Medulla oblongata (tissue), 1 donor: ENCODE data around the gene TMEM38A.
A peak's percentile ranks its signal among the peaks of the same experiment; 100 is the strongest.
"Not testable (repeated sequence)": the region's sequence is repeated elsewhere in the genome, so short reads cannot be mapped to it uniquely, and the experiment has no call there.

Source experiments
- DNase-seq: peaks from one replicate; pipeline ENCODE4 v3.0.0-alpha.2; 2015; ENCODE audit errors: extremely low spot score

Gene TMEM38A

DNA sequence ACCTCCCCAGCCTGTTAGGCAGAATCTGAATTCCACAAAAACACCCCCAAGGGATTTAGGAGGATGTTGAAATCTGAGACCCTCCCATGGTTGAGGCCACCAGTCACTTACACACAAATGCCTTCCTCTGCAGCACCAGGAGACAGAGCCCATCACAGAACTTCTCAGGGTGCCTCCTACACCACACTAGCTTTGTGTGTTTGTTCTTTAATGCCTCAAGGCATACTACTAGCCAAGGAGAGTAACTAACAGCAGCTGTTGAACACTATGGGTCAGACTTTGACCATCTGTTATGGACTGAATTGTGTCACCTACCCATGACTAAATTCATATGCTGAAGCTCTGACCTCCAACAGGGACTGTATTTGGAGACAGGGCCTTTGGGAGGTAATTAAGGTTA, 23.4 kb upstream of the TMEM38A start:
- no peak for DNase-seq

DNA sequence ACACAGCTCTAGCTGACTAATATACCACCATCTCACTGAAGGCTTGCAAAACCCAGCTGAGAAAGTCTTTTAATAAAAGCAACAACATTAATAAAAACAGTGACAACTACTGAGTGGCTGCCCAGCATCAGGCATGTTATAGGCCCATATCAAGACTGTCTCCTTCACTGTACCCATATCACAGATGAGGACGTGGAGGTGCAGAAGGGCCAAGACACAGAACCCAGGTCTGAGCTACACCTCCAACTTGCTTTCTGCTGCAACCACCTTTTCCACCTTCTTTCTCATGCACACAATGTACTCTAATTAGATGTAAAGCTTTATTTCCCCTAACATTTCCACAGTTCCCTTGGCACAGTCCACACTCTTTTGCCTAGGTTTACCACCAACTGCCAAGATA, 22.3 kb upstream of the TMEM38A start:
- no peak for DNase-seq

DNA sequence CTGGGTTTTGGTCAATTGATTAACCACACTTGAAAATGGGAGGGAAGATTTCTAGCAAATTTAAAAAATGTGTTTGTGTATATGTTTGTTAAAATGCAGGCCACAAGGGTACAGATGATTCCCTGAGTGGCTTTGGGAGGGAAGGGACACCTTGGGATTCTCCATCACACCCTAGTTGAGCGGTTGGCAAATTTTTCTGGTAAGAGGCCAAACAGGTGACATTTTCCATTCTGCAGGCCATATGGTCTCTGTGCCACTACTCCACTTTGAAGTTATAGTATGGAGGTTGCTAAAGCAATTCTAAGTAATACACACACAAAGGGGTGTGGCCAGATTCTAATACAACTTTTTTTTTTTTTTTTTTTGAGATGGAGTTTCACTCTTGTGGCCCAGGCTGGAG, 20.0 kb upstream of the TMEM38A start:
- DNase-seq, result no peak

DNA sequence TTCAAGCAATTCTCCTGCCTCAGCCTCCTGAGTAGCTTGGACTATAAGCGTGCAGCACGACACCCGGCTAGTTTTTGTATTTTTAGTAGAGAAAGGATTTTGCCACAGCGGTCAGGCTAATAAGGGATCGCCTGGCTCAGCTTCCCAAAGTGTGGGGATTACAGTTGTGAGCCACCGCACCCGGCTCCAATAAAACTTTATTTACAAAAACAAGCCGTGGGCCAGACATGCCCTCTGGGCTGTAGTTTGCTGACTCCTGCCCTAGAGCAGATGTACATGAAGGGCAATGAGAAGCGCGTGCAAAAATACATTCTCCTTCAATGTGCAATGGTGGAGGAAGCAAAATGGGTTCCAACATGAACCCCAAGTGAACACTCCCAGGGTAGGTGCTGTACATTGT, 19.2 kb upstream of the TMEM38A start:
- no peak for DNase-seq

DNA sequence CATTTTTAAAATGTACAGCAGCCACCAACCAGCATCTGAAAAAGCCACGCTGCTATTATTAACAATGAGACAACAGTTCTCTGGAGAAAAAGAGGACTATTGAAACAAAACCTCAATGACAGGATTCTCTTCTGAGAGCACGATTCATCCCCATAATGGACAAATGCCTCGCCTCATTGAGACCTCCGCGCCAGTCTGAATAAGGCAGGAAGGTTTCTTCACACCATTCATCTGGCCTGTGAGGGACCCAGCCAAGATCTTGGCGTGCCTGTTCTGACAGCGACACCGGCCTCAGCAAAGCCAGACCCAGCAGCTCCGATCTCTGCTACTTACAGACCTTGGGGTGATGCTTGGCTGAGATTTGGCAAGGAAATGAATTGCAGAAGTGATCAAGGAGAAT, 15.8 kb upstream of the TMEM38A start:
- DNase-seq, result peak; percentile 93

DNA sequence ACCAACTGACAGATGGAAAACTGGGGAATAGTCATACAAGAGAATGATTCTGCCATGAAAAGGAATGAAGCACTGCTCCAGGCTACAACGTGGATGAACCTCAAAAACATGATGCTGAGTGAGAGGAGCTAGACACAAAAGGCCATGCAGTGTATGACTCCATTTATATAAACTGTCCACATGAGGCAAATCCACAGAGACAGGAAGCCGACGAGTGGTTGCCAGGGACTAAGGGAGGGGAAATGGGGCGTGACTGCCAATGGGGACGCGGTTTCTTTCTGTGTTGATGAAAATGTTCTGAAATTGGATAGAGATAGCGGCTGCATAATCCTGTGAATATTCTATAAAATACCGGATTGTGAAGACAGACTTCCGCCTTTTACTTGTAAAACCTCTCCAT, 11.2 kb upstream of the TMEM38A start:
- DNase-seq, result no peak

DNA sequence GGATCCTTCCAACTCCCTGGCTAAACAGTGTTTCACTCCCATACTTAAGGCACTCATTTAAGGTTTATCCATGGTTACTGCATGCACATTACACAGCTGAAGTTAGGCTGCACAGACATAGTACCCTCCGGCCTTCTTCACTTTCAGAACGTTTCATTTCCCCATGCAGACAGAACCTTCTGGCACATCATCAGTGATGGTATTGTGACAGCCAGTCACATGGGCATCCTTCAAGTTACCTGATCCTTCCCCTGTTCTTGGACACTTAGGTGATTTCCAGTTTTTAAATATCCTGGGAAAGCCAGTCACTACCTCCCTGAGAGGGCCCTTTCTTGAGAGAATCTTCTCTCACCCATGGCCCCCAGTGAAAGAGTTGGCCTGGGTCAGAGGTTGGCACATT, 10.1 kb upstream of the TMEM38A start:
- DNase-seq, result no peak

DNA sequence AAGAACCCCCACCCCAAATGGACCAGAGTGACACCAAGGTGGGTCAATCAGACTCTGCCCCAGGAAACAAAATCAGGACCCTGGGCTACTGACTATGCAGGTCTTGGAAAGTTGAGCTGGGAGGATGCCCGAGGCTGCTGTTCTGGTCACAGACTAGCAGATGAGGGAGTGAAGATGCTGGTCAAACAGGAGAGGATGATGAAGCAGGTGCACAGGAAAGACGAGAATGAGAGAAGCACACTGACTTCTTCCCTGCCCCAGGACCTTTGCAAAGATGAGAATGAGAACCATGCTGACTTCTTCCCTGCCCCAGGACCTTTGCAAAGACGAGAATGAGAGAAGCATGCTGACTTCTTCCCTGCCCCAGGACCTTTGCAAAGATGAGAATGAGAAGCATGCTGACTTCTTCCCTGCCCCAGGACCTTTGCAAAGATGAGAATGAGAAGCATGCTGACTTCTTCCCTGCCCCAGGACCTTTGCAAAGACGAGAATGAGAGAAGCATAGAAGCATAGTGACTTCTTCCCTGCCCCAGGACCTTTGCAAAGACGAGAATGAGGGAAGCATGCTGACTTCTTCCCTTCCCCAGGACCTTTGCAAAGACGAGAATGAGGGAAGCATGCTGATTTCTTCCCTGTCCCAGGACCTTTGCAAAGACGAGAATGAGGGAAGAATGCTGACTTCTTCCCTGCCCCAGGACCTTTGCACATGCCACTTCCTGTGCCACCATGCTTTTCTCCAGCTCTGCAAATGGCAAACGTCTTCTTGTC, 9.3 kb upstream of the TMEM38A start:
- DNase-seq, result not testable (repeated sequence)

DNA sequence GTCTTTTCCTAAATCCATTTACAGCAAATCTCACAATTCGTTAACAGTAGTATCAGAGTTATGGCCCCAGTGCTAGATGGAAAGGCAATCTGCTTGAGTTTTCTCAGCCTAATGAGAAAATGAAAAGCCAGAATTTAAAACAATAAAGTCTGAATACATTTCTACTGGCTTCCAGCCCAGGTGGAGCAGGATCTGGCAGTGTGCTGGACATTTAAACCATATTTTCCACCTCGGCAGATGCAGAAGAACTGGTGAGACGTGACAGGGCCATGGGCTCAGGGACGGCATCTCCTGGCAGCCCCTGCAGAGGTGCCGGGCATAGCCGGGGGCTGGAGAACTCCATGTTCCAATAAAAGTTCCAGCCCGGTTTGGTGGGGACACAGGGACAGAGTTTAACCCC, 8.1 kb upstream of the TMEM38A start:
- no peak for DNase-seq

DNA sequence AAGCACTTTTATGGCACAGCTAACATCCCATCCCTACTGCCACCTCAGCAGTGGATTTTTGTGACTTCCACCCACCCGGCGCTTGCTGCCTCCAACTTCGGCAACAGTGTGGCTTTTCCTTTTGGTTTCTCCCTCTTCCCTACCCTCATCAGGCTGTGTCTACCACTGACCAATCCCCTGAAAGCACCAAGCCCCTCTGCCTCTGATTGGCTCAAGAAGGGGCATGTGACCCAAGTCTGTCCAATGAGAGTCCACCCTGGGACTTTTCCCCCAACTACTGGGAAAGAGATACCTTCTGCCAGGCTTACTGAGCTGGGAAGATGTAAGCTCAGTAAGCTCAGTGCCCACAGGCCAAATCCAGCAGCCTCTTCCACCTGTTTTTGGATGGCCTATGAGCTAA, 6.8 kb upstream of the TMEM38A start:
- no peak for DNase-seq

DNA sequence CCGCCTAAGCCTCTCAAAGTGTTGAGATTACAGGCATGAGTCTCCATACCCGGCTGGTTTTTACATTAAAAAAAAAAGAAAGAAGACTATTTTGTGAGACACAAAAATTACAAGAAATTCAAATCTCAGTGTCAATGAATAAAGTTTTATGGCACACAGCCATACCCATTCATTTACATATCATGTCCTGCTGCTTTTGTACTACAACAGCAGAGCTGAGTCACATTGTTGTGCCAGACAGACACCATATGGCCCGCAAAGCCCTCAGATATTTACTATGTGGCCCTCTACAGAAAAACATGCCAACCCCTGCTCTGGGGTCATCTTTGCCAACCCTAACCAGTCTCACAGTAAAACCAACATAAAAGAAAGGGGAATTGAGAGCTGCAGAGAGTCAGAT, 6.3 kb upstream of the TMEM38A start:
- DNase-seq, result no peak

DNA sequence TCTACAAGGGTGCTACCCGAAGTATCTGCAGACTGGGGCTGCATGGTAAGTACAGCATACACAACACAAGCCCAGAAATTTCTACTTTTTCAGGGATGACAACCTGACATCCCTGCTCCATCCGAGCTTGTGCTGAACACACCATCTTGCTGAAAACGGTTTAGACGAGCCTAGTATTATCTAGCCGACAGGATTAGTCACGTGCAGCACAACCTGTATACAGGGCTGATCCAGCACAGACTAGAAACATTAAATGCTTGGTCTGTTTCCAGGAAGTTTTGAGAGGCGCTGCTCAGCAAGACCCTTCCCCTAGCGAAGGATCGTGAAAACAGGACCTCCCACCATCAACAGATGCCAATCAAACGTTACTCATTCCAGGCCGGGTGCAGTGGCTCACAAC, 5.2 kb upstream of the TMEM38A start:
- DNase-seq, result no peak

DNA sequence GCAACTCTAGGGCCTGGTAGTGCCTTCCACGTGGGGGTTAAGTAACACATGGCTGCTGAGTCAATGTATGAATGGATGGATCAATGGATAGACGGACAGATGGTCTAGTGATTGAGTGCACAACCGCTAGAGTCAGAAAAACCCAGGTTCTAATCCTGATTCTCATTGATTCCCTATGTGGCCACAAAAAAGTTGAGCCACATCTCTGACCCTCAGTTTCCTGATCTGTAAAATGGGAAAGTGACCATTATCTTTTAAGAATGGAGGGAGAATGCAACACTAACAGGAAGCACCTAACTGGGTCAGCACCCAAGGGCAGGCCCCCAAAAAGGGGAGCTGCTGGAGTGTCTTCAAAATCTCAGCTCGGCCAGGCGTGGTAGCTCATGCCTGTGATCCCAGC, 3.6 kb upstream of the TMEM38A start:
- DNase-seq, result no peak

DNA sequence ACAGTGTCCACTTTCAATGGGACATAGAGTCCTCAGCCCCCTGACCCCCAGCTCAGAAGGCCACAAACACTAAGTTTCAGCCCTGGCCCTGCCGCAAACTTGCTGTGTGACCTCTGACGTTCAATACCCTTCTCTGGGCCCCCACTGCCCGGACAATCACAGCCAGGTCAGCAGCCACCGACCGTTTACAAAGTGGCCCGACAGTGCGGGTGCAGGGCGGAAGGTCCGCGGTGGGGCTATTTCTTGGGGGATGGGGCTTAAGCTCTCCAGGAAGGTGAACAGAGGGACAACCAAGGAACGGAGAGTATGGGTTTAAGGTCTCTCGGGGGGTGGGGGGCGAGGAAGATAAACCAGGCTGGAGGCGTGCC, 1.5 kb upstream of the TMEM38A start:
- no peak for DNase-seq

DNA sequence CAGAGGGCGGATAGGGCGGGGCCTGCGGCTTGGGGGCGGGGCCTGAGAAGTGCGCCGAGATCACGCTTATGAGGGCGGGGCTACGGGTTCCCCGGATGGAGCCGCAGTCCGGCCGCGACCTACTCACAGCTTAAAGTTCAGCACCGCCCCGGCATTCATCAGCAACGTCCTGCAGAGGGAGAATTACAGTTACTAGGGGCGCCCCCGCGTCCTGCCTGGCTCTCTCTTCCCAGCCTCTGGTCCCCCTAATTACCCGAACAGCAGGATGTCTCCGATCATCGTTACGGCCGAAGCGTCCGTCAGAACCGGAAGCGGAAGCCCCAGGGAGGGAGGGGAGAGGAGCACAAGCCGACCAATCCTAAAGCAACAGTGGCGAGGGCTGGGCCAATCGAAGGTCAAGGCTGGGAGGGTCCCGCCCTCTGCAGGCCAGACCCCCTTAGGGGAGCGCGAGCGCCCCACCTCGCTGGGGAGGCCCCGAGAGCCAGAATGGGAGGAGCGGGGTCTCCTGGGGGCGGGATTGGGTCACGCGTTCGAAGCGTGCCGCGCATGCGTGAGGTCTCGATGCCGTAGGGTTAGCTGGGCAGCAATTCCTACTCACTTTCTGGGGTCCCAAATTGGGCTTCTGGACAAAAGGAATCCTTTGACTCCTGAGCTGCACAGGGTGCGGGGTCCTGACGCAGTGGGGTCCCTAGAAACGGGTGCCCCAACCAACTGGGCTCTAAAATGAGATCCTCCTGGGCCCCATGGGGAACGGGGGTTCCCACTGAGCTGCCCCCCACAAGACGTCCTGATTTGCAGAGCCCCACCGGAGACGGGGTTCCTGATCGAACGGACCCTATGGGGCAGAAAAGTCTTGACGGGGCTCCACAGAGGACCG, 869 bp upstream of the TMEM38A start, which contains the start of gene SMIM7:
Gene SMIM7 (minus strand): TSS at position 313 of the 877 bp plus-strand sequence. CDS start 34 bp downstream, at position 279.
- peak; percentile 99 for DNase-seq

DNA sequence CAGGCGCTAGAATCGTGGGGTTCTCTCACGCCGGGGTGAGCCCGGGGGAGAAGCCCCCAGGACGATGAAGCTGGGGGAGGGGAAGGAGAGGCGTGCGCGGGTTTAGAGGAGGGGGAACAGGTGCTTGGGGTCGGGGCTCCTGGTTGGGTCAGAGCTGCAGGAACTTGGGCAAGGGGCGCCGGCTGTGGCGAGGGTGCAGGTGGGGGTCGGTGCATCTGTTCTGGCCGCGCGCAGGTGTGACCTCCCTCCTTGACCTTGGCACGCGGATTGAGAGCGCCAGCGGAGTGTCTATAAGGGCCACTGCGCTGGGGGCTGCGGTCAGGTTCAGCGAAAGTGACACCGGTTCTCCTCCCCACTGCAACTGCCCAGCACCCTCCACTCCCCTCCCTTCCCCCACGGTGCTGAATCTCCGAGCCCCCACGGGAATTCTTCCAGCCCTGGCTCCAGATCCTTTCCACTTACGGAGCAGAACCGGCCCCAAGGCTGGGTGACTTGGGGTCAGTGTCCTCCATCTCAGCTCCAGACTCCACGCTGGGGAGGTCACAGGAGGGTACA, 618 bp downstream of the TMEM38A start:
- DNase-seq, result peak; percentile 27

DNA sequence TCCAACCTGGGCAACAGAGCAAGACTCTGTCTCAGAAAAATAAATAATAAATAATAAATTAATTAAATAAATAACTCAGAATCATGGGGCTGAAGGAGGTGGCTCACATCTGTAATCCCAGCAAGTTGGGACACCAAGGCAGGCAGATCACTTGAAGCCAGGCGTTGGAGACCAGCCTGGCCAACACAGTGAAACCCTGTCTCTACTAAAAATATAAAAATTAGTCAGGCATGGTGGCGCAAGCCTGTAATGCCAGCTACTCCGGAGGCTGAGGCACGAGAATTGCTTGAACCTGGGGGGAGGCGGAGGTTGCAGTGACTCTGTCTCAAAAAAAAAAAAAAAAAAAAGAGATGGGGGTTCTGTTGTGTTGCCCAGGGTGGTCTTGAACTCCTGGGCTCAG, 7.2 kb downstream of the TMEM38A start:
- DNase-seq, result no peak

DNA sequence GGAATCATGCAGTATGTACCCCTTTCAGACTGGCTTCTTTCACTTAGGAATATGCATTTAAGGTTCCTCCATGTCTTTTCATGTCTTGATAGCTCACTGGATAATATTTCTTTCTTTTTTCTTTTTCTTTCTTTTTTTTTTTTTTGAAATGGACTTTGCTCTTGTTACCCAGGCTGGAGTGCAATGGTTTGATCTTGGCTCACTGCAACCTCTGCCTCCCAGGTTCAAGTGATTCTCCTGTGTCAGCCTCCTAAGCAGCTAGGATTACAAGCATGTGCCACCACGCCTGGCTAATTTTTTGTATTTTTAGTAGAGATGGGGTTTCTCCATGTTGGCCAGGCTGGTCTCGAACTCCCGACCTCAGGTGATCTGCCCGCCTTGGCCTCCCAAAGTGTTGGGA, 7.8 kb downstream of the TMEM38A start:
- not testable (repeated sequence) for DNase-seq

DNA sequence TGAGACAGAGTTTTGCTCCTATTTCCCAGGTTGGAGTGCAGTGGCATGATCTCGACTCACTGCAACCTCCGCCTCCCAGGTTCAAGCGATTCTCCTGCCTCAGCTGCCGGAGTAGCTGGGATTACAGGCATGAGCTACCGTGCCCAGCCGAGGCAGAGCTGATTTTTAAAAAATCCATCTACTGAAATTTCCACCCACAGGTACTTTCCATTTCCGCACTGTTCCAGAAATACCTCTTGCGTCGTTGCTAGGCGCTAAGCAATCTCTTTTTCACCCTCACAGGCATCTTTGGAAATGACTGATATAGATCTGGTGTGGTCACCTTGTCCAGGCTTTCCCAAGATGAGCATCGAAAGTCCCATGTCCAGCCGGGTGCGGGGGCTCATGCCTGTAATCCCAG, 9.4 kb downstream of the TMEM38A start:
- no peak for DNase-seq

DNA sequence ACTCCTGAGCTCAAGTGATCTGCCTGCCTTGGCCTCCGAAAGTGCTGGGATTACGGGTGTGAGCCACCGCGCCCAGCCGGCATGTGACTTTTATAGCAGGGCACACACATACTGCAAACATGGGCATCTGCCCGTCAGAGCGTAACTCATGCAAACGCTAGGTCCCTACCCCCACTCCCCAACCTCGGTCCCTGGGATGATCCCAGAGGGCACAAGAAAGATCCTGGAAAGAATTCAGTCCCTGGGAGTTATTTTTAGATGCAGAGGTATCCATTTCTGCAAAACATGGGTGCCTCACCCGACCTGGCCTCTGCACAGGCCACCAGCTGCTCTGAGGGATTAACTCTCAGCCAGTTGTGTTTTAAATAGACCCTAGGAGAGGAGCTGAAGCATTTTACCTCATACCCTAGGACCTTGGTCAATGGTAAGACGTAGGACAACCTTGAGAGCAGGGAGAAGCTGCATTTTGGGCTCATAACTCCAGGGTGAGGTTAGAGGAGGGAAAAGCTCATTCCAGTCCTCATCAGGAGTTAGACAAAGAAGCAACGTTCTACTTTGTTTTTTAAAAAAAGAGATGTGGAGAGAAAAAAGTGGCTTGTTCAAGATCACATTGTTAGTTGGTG, 10.8 kb downstream of the TMEM38A start:
- DNase-seq, result no peak

DNA sequence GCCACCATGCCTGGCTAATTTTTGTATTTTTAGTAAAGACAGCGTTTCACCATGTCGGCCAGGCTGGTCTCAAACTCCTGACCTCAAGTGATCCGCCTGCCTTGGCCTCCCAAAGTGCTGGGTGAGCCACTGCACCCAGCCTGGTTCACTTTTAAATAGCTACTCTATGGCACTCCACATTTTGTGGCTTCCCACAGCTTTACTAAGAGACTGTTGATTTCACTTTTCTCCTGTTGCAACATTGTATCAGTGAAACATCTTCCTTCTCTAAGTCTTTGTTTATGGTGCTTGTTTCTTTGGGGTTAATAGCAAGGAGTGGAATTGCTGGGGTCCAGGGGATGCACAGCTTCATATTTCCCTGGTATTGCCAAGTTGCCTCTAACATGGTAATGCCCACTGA, 12.3 kb downstream of the TMEM38A start:
- no peak for DNase-seq

DNA sequence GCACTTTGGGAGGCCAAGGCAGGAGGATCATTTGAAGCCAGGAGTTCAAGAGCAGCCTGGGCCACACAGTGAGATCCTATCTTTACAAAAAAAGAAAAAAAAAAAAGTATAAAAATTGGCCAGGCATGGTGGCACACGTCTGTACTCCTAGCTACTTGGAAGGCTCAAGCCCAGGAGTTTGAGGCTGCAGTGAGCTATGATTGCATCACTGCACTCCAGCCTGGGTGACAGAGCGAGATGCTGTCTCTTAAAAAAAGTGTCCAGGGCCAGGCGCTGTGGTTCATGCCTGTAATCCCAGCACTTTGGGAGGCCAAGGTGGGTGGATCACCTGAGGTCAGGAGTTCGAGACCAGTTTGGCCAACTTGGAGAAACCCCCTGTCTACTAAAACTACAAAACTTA, 12.9 kb downstream of the TMEM38A start:
- not testable (repeated sequence) for DNase-seq
